IMR-90 (cell line): ENCODE data around the gene SLC9A7. TPM values are rescaled to one million over a fixed set of nuclear protein-coding genes. Genes with fewer than 3 reads are reported as not detected.

Experiments used
- ATAC-seq: fragments of 200-7000 bp; cut with Tn5 transposase; 2 replicates; pipeline ENCODE4 v1.9.1; 2020; ENCODE audit warnings: low read depth, mild to moderate bottlenecking, moderate library complexity
- BruUV-seq: library from RNA; stranded (reverse); fragments of 400-500 nt; replicated peaks from 2 replicates; lab custom pipeline; 2021; lab: Mats Ljungman, UMichigan
- CTCF ChIA-PET: fragments of 300-600 bp; formaldehyde crosslinking; extraction: SDS; loops from one replicate; lab custom pipeline; 2021; ENCODE audit warnings: antibody characterized with exemption; lab: Yijun Ruan, JAX
- POLR2A ChIA-PET: fragments of 300-600 bp; sonication (Branson Sonifier 250); formaldehyde crosslinking; loops from one replicate; lab custom pipeline; 2022; ENCODE audit warnings: antibody characterized with exemption; ENCODE audit not compliant: unreplicated experiment; lab: Charles Lee
- DNase-seq: peaks from one replicate; pipeline ENCODE4 v3.0.0; 2013
- H2AFZ ChIP-seq: replicated peaks from 2 replicates; pipeline ENCODE3; 2013; ENCODE audit warnings: low read length, mild to moderate bottlenecking; ENCODE audit not compliant: poor library complexity
- H2AK5ac ChIP-seq: 2 replicates; pipeline ENCODE4 v1.6.1; 2013; ENCODE audit warnings: low read depth, low read length, inconsistent platforms
- H2AK9ac ChIP-seq: replicated peaks from 2 replicates; pipeline ENCODE3; 2013; ENCODE audit warnings: mild to moderate bottlenecking, low read depth, low read length, moderate library complexity; ENCODE audit not compliant: poor library complexity
- H2BK120ac ChIP-seq: 2 replicates; pipeline ENCODE4 v1.6.1; 2013; ENCODE audit warnings: low read depth, low read length, inconsistent platforms
- H2BK15ac ChIP-seq: 3 replicates; pipeline ENCODE4 v1.6.1; 2013; ENCODE audit warnings: low read depth, low read length, inconsistent platforms
- H2BK20ac ChIP-seq: 2 replicates; pipeline ENCODE4 v1.6.1; 2013; ENCODE audit warnings: low read depth, mild to moderate bottlenecking, inconsistent platforms, low read length, moderate library complexity
- H2BK5ac ChIP-seq: 2 replicates; pipeline ENCODE4 v1.6.1; 2013; ENCODE audit warnings: mild to moderate bottlenecking, low read depth, low read length, inconsistent platforms; ENCODE audit not compliant: poor library complexity, severe bottlenecking
- H3K14ac ChIP-seq: replicated peaks from 2 replicates; pipeline ENCODE4 v1.6.1; 2013; ENCODE audit warnings: low read depth, low read length, inconsistent platforms
- H3K18ac ChIP-seq: 2 replicates; pipeline ENCODE4 v1.6.1; 2013; ENCODE audit warnings: low read depth, low read length, control low read depth
- H3K23ac ChIP-seq: 2 replicates; pipeline ENCODE4 v1.6.1; 2013; ENCODE audit warnings: low read depth, low read length, inconsistent platforms
- H3K27ac ChIP-seq: 2 replicates; pipeline ENCODE4 v1.5.1; 2013; ENCODE audit warnings: mild to moderate bottlenecking, control low read depth, low read length; ENCODE audit not compliant: insufficient read depth
- H3K27me3 ChIP-seq: 2 replicates; pipeline ENCODE4 v1.6.1; 2013; ENCODE audit warnings: low read length; ENCODE audit not compliant: control insufficient read depth, insufficient read depth
- H3K36me3 ChIP-seq: 2 replicates; pipeline ENCODE4 v1.6.1; 2013; ENCODE audit warnings: low read length, mixed read lengths; ENCODE audit not compliant: control insufficient read depth, insufficient read depth
- H3K4ac ChIP-seq: 2 replicates; pipeline ENCODE4 v1.6.1; 2013; ENCODE audit warnings: low read depth, low read length, inconsistent platforms
- H3K4me1 ChIP-seq: 2 replicates; pipeline ENCODE4 v1.6.1; 2013; ENCODE audit warnings: low read length, mixed read lengths; ENCODE audit not compliant: control insufficient read depth, insufficient read depth
- H3K4me2 ChIP-seq: 2 replicates; pipeline ENCODE4 v1.6.1; 2013; ENCODE audit warnings: low read depth, mild to moderate bottlenecking, control low read depth, low read length, moderate library complexity
- H3K4me3 ChIP-seq: 2 replicates; pipeline ENCODE4 v1.5.1; 2013; ENCODE audit warnings: low read depth, mild to moderate bottlenecking, control low read depth, low read length, moderate library complexity; ENCODE audit not compliant: insufficient read depth
- H3K56ac ChIP-seq: 2 replicates; pipeline ENCODE4 v1.6.1; 2013; ENCODE audit warnings: low read length, inconsistent platforms; ENCODE audit not compliant: insufficient read depth; ENCODE audit errors: extremely low read depth
- H3K79me1 ChIP-seq, 2 experiments: 2 replicates each; pipeline ENCODE4 v1.6.1; 2013; ENCODE audit warnings: low read length in 2 of 2, inconsistent platforms in 1 of 2, low read depth in 1 of 2
- H3K9ac ChIP-seq: 2 replicates; pipeline ENCODE4 v1.6.1; 2013; ENCODE audit warnings: low read depth, low read length, control low read depth
- H3K9me1 ChIP-seq: 2 replicates; pipeline ENCODE4 v1.6.1; 2013; ENCODE audit warnings: low read length, inconsistent platforms; ENCODE audit not compliant: insufficient read depth
- H3K9me3 ChIP-seq: 2 replicates; pipeline ENCODE4 v1.6.1; 2013; ENCODE audit warnings: low read length; ENCODE audit not compliant: control insufficient read depth, insufficient read depth
- H4K20me1 ChIP-seq: 2 replicates; pipeline ENCODE4 v1.6.1; 2013; ENCODE audit warnings: low read length, inconsistent platforms; ENCODE audit not compliant: insufficient read depth
- H4K5ac ChIP-seq: 2 replicates; pipeline ENCODE4 v1.6.1; 2013; ENCODE audit warnings: mild to moderate bottlenecking, low read depth, low read length, control low read depth
- H4K8ac ChIP-seq, 2 experiments: 2 replicates each; pipeline ENCODE4 v1.6.1; 2013; ENCODE audit warnings: low read depth in 2 of 2, low read length in 2 of 2, control low read depth in 1 of 2, inconsistent platforms in 1 of 2
- H4K91ac ChIP-seq: 2 replicates; pipeline ENCODE4 v1.6.1; 2013; ENCODE audit warnings: low read depth, low read length, inconsistent platforms; ENCODE audit not compliant: insufficient read depth
- CEBPB ChIP-seq: IDR thresholded peaks from 2 replicates; pipeline ENCODE4 v1.6.1; 2012; ENCODE audit warnings: low read depth, low read length, improper control_type of control experiment
- CHD1 ChIP-seq: IDR thresholded peaks from 2 replicates; pipeline ENCODE4 v1.6.1; 2012; ENCODE audit warnings: low read depth, low read length, improper control_type of control experiment
- CTCF ChIP-seq: conservative IDR thresholded peaks from 2 replicates; pipeline ENCODE4 v1.5.1; 2012; ENCODE audit warnings: mild to moderate bottlenecking, low read depth, low read length, improper control_type of control experiment
- RCOR1 ChIP-seq: IDR thresholded peaks from 2 replicates; pipeline ENCODE4 v1.6.1; 2012; ENCODE audit warnings: mild to moderate bottlenecking, low read length, improper control_type of control experiment; ENCODE audit not compliant: insufficient replicate concordance
- RFX5 ChIP-seq: IDR thresholded peaks from 2 replicates; pipeline ENCODE4 v1.8.0; 2012; ENCODE audit warnings: low read depth, mild to moderate bottlenecking, low read length, moderate library complexity
- WGBS, 2 experiments: methylation state at CpG; one replicate each; pipeline versions ENCODE4 v1.1.5 to v1.1.7; 2013; ENCODE audit warnings: missing lambda C conversion rate in 2 of 2; ENCODE audit not compliant: insufficient read length in 1 of 2; ENCODE audit errors: extremely low coverage in 2 of 2; 5-methylcytosine and 5-hydroxymethylcytosine counted together
- dilution Hi-C: fragments of 300-500 bp; cut with HindIII; formaldehyde crosslinking; loops from one replicate; pipeline ENCODE4 v1.14.3; 2018; ENCODE audit warnings: low sequenced_read_pairs; ENCODE audit not compliant: unreplicated experiment
- in situ Hi-C: fragments of 300-500 bp; cut with MboI; formaldehyde crosslinking; loops from 3 replicates; pipeline ENCODE4 v1.14.3; 2019; ENCODE audit warnings: low sequenced_read_pairs, inconsistent platforms, mixed read lengths
- intact Hi-C: fragments of 100-400 bp; cut with micrococcal nuclease; formaldehyde crosslinking; loops from 2 replicates; pipeline ENCODE4 v1.10.0; 2022
- polyA plus RNA-seq, 3 experiments: library from polyadenylated mRNA; depleted of rRNA; stranded (reverse); fragments of >200 nt; gene quantifications; 2 replicates each; pipeline ENCODE4 v1.2.3, GENCODE V29; 2012; ENCODE audit warnings: low replicate concordance in 1 of 3
- total RNA-seq: library from RNA; depleted of rRNA; stranded (reverse); fragments of >200 nt; gene quantifications from 2 replicates; pipeline ENCODE4 v1.2.3, GENCODE V29; 2012

Gene SLC9A7
- total and polyA plus RNA-seq, 2 of the 4 experiments (the other 2 are of a cell fraction) = 14.4 to 76.4 TPM

- no peak for TF ChIP-seq CHD1
- peak; percentile 89 for TF ChIP-seq CEBPB
- no peak for TF ChIP-seq CTCF
- no peak for TF ChIP-seq RFX5
- no peak for TF ChIP-seq RCOR1
- Histone ChIP-seq H3K4me2 (no peak overlapping the region), H3K23ac (no peak overlapping the region), H3K18ac (no peak overlapping the region), H4K8ac (no peak overlapping the region), H3K4ac (no peak overlapping the region), H3K27ac (no peak overlapping the region), H3K9me1 (peaks cover 3% of the 10 kb centered on the region; the same call in 1 of the 2 replicates), H3K9ac (no peak overlapping the region), H3K27me3 (no peaks in the 10 kb centered on the region), H3K9me3 (no peaks in the 10 kb centered on the region), H4K5ac (no peak overlapping the region), H2BK120ac (no peak overlapping the region), H2AK9ac (no peak overlapping the region), H3K14ac (no peak overlapping the region), H4K91ac (no peak overlapping the region), H2AK5ac (no peak overlapping the region), H2BK5ac (no peak overlapping the region), H2AFZ (no peak overlapping the region), H2BK20ac (no peak overlapping the region), H3K36me3 (no peaks in the 10 kb centered on the region), H2BK15ac (no peak overlapping the region), H3K56ac (no peak overlapping the region), H3K4me3 (no peak overlapping the region), H4K20me1 (no peaks in the 10 kb centered on the region), H3K79me1 (no peaks in the 10 kb centered on the region; a peak in 1 of 4 replicates), H3K4me1 (no peaks in the 10 kb centered on the region)
- ChIA-PET POLR2A (no interaction called here), CTCF (no interaction called here)
- ATAC-seq (no peak), DNase-seq (peak; percentile 29)
- no TSS peak for BruUV-seq
- intact Hi-C loops (loop anchor here (2.0 to 5.0 kb wide), 2 partner anchors 71 to 280 kb away; partner anchors contain the start of gene SLC9A7), in situ Hi-C loops (no loop called here), dilution Hi-C loops (no loop called here)
- no CpG with 5 or more reads among the region's 2 CpGs for WGBS, 2 experiments
Observed at GRCh38 chrX:46687619-46688018, 71.3 kb downstream of the SLC9A7 start.
